Fibroblast of pulmonary artery (primary cell): ENCODE data around the gene HSD11B1.
"Not testable (repeated sequence)": the region's sequence is repeated elsewhere in the genome, so short reads cannot be mapped to it uniquely, and the experiment has no call there.

ENCODE experiments used
- DNase-seq: peaks from one replicate; pipeline ENCODE4 v3.0.0-alpha.2; 2010; ENCODE audit warnings: low read depth
- H3K4me3 ChIP-seq: replicated peaks from 2 replicates; pipeline ENCODE4 v1.5.1; 2011; ENCODE audit warnings: low read depth, mild to moderate bottlenecking, control low read depth, low read length, moderate library complexity
- TF ChIP-seq, protein P1 (sequence below): IDR thresholded peaks from 2 replicates; pipeline ENCODE4 v1.5.1; 2011; ENCODE audit warnings: mild to moderate bottlenecking, control low read depth, low read length, inconsistent platforms; ENCODE audit errors: missing control alignments

Gene HSD11B1

DNA sequence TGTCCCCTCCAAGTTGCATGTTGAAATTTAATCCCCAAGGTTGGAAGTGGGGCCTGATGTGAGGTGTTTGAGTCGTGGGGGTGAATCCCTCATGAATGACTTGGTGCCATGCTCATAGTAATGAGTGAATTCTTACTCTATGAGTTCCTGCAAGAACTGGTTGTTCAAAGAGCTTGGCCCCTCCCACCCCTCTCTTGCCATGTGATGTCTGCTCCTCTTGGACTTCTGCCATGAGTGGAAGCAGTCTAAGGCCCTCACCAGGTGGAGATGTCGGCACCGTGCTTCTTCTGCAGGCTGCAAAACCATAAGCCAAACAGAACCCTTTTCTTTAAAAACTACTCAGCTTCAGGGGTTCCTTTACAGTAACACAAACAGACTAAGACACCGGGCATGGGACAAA lies 15.2 kb upstream of the HSD11B1 start:
- peak; percentile 46 for DNase-seq
- no peak overlapping the region for H3K4me3 ChIP-seq
- TF ChIP-seq, protein P1, sequence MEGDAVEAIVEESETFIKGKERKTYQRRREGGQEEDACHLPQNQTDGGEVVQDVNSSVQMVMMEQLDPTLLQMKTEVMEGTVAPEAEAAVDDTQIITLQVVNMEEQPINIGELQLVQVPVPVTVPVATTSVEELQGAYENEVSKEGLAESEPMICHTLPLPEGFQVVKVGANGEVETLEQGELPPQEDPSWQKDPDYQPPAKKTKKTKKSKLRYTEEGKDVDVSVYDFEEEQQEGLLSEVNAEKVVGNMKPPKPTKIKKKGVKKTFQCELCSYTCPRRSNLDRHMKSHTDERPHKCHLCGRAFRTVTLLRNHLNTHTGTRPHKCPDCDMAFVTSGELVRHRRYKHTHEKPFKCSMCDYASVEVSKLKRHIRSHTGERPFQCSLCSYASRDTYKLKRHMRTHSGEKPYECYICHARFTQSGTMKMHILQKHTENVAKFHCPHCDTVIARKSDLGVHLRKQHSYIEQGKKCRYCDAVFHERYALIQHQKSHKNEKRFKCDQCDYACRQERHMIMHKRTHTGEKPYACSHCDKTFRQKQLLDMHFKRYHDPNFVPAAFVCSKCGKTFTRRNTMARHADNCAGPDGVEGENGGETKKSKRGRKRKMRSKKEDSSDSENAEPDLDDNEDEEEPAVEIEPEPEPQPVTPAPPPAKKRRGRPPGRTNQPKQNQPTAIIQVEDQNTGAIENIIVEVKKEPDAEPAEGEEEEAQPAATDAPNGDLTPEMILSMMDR = no peak

DNA sequence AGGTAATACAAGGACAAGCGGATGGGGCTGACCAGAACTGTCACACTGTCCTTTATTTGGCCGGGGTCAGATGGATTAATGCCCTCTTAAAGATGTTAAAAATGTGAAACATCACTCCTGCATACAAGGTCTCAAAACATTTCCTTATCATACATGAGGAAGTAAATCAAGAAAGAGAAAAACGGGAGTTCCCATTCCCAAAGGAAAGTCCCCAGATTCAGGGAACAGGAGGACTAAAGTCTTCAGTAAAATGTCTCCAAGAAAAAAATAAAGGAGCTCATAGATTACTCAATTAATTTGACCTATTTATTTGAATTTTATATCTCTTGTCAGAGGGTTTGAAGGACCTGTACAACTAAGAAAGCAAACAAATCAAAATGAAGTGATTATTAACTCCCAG lies 13.4 kb upstream of the HSD11B1 start:
- no peak for DNase-seq
- TF ChIP-seq, protein P1 = no peak
- H3K4me3 ChIP-seq = no peak overlapping the region

DNA sequence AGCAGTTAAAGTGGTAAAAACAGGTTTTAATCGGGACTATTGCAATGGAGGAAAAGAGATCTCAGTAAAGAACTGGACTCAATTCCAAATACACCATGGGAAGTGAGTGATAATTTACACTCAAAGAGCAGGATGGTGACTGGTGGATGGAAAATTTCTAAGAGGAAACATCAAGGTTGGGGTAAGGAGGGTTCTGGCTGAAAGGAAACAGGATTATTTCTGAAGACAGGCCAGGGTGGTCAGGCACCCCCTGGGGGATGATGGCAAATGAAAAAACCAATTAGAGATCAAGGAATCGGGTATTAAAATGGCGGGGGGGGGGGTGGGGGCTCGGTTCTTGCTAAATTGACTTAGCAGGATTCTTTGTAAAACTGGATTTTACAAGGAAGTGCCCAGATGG lies 12.3 kb upstream of the HSD11B1 start:
- no peak for DNase-seq
- TF ChIP-seq, protein P1 = no peak
- H3K4me3 ChIP-seq = no peak overlapping the region

DNA sequence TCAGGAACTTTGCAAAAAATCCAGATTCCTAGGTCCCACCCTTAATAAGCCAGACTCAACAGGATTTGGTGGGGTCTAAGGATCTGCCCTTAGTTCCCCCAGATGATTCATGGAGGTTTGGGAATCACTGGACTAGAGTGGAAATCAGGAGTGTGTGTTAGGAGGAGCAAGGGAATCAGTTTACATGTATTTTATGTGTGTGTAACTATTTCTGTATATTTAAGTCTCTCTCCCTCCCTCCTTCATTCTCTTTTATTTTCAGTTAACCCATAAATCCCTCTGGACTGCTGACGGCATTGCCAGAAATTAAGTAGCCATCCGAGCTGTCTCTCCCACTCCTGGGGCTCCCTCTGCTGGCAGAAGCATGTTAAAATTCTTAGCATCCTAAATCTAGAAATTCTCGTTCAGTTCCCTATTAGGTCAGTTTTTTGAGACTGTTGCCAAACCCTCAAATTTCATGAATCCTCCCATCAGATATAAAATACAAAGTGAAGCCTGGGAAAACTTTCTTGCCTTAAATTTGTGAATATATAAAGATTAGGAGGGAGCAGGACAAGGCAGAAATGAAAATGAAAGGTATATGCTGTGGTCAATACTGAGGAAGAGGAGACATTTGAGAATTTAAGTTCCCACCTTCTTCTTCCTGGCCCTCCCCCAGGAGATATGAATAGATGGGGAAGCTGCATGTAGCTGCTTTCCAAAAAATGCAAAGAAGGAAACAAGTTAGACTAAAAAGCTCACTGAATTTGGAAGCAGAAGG lies 11.7 kb upstream of the HSD11B1 start:
- TF ChIP-seq, protein P1 = peak; percentile 81
- peak; percentile 92 for DNase-seq
- H3K4me3 ChIP-seq = no peak overlapping the region

DNA sequence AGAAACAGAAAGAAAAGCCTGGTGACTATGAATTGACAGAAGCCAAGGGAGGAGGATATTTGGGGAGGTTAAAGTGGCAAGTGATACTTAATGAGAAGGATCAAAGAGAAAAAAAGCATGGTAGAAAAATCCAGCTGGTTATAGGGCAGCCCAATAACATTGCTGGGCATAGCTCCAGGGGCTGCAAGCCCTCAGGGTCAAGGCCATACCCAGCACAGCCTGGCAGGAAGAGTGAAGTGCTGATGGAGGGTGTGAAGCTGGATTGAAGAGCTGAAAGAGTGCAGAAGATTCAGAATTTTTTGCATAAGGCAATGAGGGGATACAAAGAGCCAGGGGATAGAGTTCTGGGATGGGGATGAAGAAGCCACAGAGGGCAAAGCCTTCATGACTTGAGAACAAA lies 8.0 kb upstream of the HSD11B1 start:
- DNase-seq = no peak
- TF ChIP-seq, protein P1 = no peak
- H3K4me3 ChIP-seq = no peak overlapping the region

DNA sequence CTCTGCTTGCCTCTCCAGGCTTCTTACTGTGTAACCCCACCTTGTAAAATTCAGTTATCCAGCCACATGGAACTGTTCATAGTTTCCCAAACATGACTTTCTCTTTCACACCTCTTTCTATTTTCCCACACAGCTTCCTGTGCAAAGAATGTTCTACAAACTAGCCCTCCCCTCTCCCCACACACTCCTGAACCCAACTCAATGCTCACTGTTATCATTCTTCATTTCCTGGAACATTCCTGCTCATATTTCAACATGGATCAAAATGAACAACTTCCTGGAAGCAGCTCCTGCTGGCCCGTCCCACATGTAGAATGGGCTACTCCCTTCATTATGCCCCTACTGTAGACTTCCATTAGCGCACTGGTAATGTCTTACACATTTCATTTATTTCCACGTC lies 7.5 kb upstream of the HSD11B1 start:
- H3K4me3 ChIP-seq = no peak overlapping the region
- peak; percentile 93 for DNase-seq
- TF ChIP-seq, protein P1 = no peak

DNA sequence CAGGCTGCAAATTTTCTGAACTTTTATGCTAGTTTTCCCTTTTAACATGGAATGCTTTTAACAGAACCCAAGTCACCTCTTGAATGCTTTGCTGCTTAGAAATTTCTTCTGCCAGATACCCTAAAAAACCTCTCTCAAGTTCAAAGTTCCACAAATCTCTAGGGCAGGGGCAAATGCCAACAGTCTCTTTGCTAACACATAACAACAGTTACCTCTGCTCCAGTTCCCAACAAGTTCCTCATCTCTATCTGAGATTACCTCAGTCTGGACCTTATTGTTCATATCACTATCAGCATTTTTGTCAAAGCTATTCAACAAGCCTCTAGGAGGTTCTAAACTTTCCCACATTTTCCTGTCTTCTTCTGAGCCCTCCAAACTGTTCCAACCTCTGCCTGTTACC lies 4.0 kb upstream of the HSD11B1 start:
- DNase-seq, H3K4me3 ChIP-seq: not testable (repeated sequence)
